ENCODE results near the gene LTV1.
A peak's percentile ranks its signal among the peaks of the same experiment; 100 is the strongest.

Gene LTV1

GRCh38 chr6:143896126-143896860, 53.2 kb downstream of the LTV1 start:
- DNase-seq (ENCODE audit: low read depth) = no peak

GRCh38 chr6:143900358-143900757, 57.2 kb downstream of the LTV1 start:
- no peak for DNase-seq (ENCODE audit: low read depth)

- DNase-seq (ENCODE audit: low read depth) = peak; percentile 4
Measured at GRCh38 chr6:143901885-143902750, 59.0 kb downstream of the LTV1 start.

- DNase-seq (ENCODE audit: low read depth) = no peak
Measured at GRCh38 chr6:143902827-143903226, 59.7 kb downstream of the LTV1 start.

- no peak for DNase-seq (ENCODE audit: low read depth)
Measured at GRCh38 chr6:143911028-143911427, 67.9 kb downstream of the LTV1 start.

GRCh38 chr6:143912671-143913070, 69.5 kb downstream of the LTV1 start:
- no peak for DNase-seq (ENCODE audit: low read depth)

All from GM04504 (cell line).